Measurements from ENCODE around the gene PRLR. TPM values are rescaled to one million over a fixed set of nuclear protein-coding genes. Genes with fewer than 3 reads are reported as not detected.

The PRLR gene
- total RNA-seq, 1 experiment from 2014 or later, result 2.5 TPM

- no peaks in the 10 kb centered on the region for H3K79me1 ChIP-seq (ENCODE audit: insufficient read depth, low read depth, low read length, poor library complexity, severe bottlenecking)
- H3K23me2 ChIP-seq (ENCODE audit: insufficient read length, low read depth, low read length, poor library complexity, severe bottlenecking), result no peaks in the 10 kb centered on the region
- WGBS (ENCODE audit: extremely low coverage, insufficient read length, low lambda C conversion rate), result no CpG with 5 or more reads among the region's 1 CpG
- no peak overlapping the region for H3K4me2 ChIP-seq (ENCODE audit: insufficient read depth, insufficient read length, low read length)
- H2AFZ ChIP-seq (ENCODE audit: low read length), result no peak overlapping the region
- H3K23ac ChIP-seq (ENCODE audit: insufficient read length, low read depth, low read length), result no peak overlapping the region
- H2BK5ac ChIP-seq (ENCODE audit: insufficient read length, low read length), result no peak overlapping the region
- no peak overlapping the region for H3K14ac ChIP-seq (ENCODE audit: insufficient read depth, low read length)
- no peak overlapping the region for H2BK12ac ChIP-seq (ENCODE audit: insufficient read length, low read depth, low read length)
- no peak overlapping the region for H2AK5ac ChIP-seq (ENCODE audit: insufficient read length, low read length)
- Mint-ChIP-seq H3K9me3 (peaks cover 0 to 3% of the 10 kb centered on the region in 2 experiments; a peak in 1 of 5 replicates), H3K36me3 (ENCODE audit: insufficient read depth in 1 of 3, low read depth in 3 of 3) (peaks cover 0 to 4% (median 0%) of the 10 kb centered on the region in 3 experiments; a peak in 1 of 7 replicates), H3K4me3 (no peak overlapping the region), H3K4me1 (no peaks in the 10 kb centered on the region), H3K27ac (no peak overlapping the region), H3K27me3 (ENCODE audit: low read depth) (no peaks in the 10 kb centered on the region; the same call in 1 of the 2 replicates)
- H4K8ac ChIP-seq (replicated peaks; ENCODE audit: insufficient read length, low read depth, low read length), result no peak overlapping the region
- no peak overlapping the region for H3K56ac ChIP-seq (ENCODE audit: insufficient read length, low read depth, low read length)
- H3T11ph ChIP-seq (ENCODE audit: low read length), result no peak overlapping the region
- TF ChIP-seq CTCF (conservative IDR thresholded peaks at IDR 0.05), result no peak
- H2BK120ac ChIP-seq (ENCODE audit: low read depth, low read length, poor library complexity, severe bottlenecking), result no peak overlapping the region
- no peaks in the 10 kb centered on the region for H4K20me1 ChIP-seq (ENCODE audit: control insufficient read depth, insufficient read depth, insufficient read length)
- no peaks in the 10 kb centered on the region for H3K27me3 ChIP-seq (ENCODE audit: insufficient read depth, low read length)
- H3K9me3 ChIP-seq (ENCODE audit: control insufficient read depth, low read depth, low read length), result no peaks in the 10 kb centered on the region
- no peak overlapping the region for H2BK20ac ChIP-seq (ENCODE audit: low read depth, low read length, poor library complexity, severe bottlenecking)
- H4K91ac ChIP-seq (ENCODE audit: insufficient read length, low read depth, low read length), result no peak overlapping the region
- no peak for DNase-seq
- H3K9ac ChIP-seq (ENCODE audit: extremely low read depth, insufficient read length, low read length), result no peak overlapping the region
- H3K18ac ChIP-seq (ENCODE audit: insufficient read length, low read depth, low read length), result no peak overlapping the region
- H4K5ac ChIP-seq (ENCODE audit: insufficient read length, low read depth, low read length), result no peak overlapping the region
- H3K27ac ChIP-seq (ENCODE audit: insufficient read length, low read depth, low read length), result no peak overlapping the region
- H3K79me2 ChIP-seq (ENCODE audit: insufficient read depth, low read length), result no peaks in the 10 kb centered on the region
- H2BK15ac ChIP-seq (ENCODE audit: low read depth, low read length), result no peak overlapping the region
- no peak overlapping the region for H3K4ac ChIP-seq (ENCODE audit: low read depth, low read length)
- no peaks in the 10 kb centered on the region for H3K4me1 ChIP-seq (ENCODE audit: insufficient read depth, low read length)
These were observed 161.1 kb downstream of the PRLR start for GRCh38 chr5:35069188-35069587.
